Middle frontal gyrus (tissue), 1 donor: ENCODE results near the gene LEP.
"Not testable (repeated sequence)": the region's sequence is repeated elsewhere in the genome, so short reads cannot be mapped to it uniquely, and the experiment has no call there.

Source experiments
- DNase-seq: peaks from one replicate; pipeline ENCODE4 v3.0.0-alpha.2; 2015; ENCODE audit warnings: low spot score; ENCODE audit errors: extremely low spot score

The LEP gene

DNA sequence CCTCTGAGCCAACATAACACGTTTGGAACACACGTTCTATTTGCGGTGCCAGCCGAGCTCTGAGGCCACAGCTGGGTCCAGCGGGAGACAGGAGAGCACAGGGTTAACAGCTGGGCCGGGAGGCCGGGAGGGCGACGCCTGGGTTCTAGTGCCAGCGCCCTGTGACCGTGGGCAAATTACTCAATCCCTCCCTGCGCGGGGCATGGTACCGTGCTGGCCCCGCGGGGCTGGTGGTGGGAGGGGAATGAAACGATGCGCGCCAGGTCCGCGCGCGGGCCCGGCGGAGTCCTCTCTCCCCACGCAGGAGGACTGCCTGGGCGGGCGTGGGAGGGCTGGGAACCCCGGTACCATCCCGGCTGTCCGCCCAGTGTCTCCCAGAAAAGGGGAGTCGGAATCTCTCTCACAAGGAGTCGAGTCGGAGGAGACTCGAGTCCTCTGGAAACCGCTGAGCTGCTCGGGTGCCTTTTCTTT, 30.4 kb downstream of the LEP start:
- no peak for DNase-seq

GRCh38 chr7:128271942-128272481, 30.9 kb downstream of the LEP start:
- no peak for DNase-seq

GRCh38 chr7:128274246-128274883, 33.3 kb downstream of the LEP start:
- no peak for DNase-seq

GRCh38 chr7:128274884-128275603, 34.0 kb downstream of the LEP start:
- no peak for DNase-seq

- no peak for DNase-seq
Measured at GRCh38 chr7:128275681-128276080, 34.6 kb downstream of the LEP start.

DNA sequence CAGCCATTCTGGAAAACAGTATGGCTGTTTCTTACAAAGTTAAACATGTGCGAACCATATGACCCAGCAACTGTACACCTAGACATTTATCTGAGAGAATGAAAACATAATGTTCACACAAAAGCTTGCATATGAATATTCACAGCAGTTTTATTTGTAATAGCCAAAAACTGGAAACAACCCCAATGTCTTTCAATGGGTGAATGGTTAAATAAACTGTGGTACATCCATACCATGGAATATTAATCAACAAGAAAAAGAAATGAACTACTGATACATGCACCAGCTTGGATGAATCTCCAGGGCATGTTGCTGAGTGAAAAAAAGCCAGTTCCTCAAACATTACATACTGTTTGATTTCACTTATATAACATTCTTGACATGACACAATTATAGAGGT, 37.3 kb downstream of the LEP start:
- no peak for DNase-seq

- no peak for DNase-seq
Measured at GRCh38 chr7:128279124-128279713, 38.1 kb downstream of the LEP start.

GRCh38 chr7:128280451-128280850, 39.4 kb downstream of the LEP start:
- not testable (repeated sequence) for DNase-seq

DNA sequence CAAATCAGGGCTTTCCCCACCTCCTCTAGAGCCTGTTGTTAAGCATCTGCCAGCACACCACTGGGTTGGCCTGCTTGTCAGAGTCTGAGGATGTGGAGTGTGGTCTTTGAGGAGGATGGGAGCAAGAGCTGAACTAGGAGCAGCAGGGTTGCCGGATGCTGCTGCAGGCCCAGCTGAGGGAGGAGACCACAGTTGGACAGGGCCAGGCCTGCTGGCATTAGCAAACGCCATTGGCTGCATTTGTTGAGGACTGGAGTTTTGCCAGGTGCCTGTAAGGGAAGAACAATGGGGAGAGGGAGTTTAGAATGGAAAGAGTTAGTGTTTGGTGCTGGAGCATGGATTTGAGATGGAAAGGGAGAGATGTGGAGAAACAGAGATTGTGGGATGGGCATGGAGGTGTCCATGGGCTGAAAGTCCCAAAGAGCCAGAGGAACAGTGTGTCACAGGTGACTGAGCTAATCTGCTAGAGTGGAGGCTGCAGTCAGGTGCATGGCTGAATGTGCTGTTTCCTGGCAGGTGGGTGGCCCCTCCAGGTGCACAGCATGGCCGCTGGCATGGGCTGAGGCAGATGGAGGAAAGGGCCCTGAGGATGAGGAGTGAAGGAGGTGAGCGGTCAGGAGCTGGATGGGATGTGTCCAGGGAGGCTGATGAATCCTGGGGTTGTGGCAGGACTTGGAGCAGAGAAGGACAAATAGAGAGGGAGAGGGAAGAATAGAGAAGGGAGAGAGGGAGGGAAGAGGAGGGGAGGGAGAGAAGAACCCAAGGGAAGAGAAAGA, 40.7 kb downstream of the LEP start:
- DNase-seq = no peak

DNA sequence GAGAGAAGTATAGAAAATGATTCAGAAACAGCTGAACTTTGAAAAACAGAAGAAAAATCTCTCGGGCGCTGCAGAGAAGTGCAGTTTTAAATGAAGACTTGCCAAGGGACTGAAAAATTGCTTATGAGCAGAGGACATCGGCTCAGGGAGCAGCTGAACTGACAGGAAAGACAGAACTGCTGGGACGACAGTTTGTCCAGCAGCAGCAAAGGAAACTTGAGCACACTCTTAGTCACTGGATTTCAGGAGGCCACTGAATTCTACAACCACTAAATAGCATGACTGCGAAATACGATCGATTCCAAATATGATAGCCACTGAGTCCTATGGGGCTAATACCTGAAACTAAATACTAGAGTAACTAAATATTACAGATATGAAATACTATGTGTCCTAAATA, 43.0 kb downstream of the LEP start:
- DNase-seq = no peak

DNA sequence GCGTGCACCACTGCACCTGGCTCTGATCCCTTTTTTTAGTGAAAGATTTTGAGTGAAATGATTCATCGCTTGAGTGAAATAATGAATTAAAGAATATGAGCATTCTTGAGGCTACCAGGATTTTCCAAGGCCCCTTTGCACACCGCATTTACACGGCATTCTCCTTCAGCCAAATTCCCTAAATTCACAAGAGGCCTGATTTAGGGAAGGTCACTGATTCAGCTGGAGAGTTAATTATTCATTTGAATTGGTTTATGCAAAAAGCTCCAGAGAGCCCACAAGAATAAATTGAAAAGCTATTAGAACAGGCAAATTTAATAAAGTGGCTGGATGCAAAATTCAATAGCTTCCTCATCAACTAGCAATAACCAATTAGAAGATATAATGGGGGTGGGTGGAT, 46.5 kb downstream of the LEP start:
- no peak for DNase-seq

- not testable (repeated sequence) for DNase-seq
Measured at GRCh38 chr7:128298004-128298403, 56.9 kb downstream of the LEP start.

- DNase-seq = no peak
Measured at GRCh38 chr7:128299109-128299607, 58.1 kb downstream of the LEP start.

DNA sequence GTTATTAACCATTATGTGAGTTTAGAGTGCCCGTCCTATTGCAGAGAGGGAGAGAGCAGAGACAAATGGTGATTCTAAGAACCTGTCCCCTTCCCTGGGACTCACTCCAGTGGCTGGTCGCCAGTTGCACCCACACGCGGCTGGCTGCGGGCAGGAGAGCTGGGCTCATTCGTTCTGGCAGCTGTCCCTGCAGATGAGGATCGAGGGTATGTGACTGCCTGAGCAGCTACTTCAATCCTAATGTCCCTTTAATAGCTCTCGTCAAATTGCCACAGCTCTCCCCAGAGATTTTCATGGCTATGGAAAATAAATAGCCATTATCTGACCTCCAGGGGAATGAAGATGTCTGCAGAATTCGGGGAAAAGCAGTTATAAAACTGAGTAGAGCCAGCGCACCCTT, 61.1 kb downstream of the LEP start:
- no peak for DNase-seq

DNA sequence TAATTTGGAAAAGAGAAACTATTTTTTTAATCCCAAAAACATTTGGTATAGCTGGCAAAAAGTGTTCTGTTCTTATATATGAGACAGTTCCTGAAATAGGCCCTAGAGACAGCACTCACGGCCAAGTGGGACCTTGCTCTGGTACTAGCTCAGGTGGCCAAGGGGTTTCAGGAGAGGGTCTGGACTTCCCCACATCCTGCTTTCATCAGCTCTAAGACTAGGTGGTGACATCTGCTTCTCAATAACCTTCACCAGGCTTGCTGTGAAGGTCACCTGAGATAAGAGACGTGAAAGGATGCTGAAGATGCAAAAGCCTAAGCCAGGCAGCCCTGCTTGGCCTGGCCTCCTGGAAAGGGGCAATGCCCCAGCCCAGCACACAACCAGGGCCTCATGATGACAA, 62.1 kb downstream of the LEP start:
- no peak for DNase-seq

- no peak for DNase-seq
Measured at GRCh38 chr7:128303643-128304042, 62.6 kb downstream of the LEP start.

DNA sequence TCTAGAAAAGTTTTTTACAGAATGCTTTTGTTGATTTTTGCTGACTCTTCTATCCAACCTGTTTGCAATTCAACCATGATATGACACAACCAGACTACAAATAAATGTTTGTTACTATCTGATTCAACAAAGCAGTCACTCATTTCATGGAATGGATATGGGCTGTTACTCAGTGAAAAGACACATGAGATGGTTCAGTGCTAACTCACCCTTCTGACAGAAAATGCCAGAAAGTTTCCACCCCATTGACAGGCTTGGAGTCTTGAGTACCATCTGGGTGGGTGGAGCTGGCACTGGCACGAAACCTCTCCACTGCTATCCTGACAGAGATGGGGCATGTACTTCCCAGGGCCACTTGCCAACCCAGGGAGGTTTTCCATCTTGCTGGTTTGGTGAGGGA, 63.1 kb downstream of the LEP start:
- DNase-seq = no peak

DNA sequence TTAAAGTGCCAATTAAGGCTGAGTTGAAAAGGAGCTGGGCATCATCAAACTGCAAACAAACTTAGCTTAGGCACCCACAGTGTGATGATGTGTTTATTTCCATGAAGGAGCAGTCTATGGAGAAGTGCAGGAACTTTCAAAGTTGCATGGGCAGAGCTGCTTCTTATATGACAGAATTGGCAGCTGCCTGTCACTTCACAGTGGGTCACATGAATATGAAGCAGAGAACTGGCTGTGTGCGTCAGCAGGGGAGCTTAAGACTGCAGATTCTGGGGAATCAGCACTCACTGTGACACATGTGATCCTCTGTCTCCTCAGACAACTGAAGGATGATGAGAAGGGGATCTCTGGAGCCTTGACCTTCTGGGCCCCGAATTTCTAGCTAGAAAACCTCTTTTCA, 66.0 kb downstream of the LEP start:
- no peak for DNase-seq
